ENCODE data around the gene NIFK. TPM values are rescaled to one million over a fixed set of nuclear protein-coding genes. Genes with fewer than 3 reads are reported as not detected.

The NIFK gene
- total RNA-seq = 42.8 and 44.8 TPM in 2 replicates

GRCh38 chr2:121736462-121737336 lies at the start of gene NIFK:
Gene NIFK (minus strand): TSS chr2:121736875. CDS start chr2:121736850, 25 bp downstream.

GRCh38 chr2:121755237-121756111 lies 18.8 kb upstream of the NIFK start, which contains the start of gene TSN:
Gene TSN (plus strand): TSS chr2:121755651. CDS start chr2:121755780, 129 bp downstream.

Other genes with a start within 250 kb of the NIFK start
- under 0.01 TPM in 2 replicates for gene RNU4ATAC, start 206.0 kb downstream of the NIFK start, total RNA-seq
- 33.2 and 39.5 TPM in 2 replicates for gene CLASP1, start 87.4 kb downstream of the NIFK start, total RNA-seq
- 48.8 and 58.2 TPM in 2 replicates for gene TSN, start 18.8 kb upstream of the NIFK start, total RNA-seq